Measurements from ENCODE around the gene EPB41L4B. TPM values are rescaled to one million over a fixed set of nuclear protein-coding genes. Genes with fewer than 3 reads are reported as not detected.
A peak's percentile ranks its signal among the peaks of the same experiment; 100 is the strongest.

EPB41L4B gene
- total and polyA plus RNA-seq, 2 of the 13 experiments (the other 11 are each of a cell fraction or from before 2014, with no cell fraction given) = 17.6 to 22.1 TPM

DNA sequence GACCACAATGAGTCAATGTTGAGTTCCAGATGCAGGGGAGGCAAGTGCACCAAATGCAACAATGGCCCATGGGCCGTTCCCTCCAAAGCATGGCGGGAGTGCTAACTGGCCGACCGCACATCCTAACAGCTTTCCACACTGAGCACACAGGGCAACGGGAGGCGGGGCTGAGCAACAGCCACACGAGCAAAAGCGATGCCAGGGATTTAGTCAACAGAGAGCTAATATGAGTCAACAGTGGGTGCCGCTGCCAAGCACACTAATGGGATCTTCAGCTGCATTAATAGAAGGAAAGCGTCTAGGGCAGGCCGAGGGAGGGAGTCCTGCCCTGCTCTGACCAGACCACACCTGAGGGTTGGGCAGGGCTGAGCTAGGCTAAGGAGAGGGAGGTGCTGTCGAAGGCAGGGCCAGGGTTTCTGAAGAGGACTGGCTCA lies 4.6 kb downstream of the EPB41L4B start (continued):
- TF ChIP-seq FOSL2 (CRISPR knock-in tag; IDR thresholded peaks at IDR 0.05) (peak; percentile 64), DZIP1 (CRISPR knock-in tag; IDR thresholded peaks at IDR 0.05) (no peak), TFE3 (CRISPR knock-in tag; IDR thresholded peaks at IDR 0.05) (no peak), ZNF615 (CRISPR knock-in tag; IDR thresholded peaks at IDR 0.05; ENCODE audit: borderline replicate concordance) (no peak), FOSL1 (CRISPR knock-in tag; IDR thresholded peaks at IDR 0.05; ENCODE audit: borderline replicate concordance) (no peak), ZNF816 (CRISPR knock-in tag; IDR thresholded peaks at IDR 0.05; ENCODE audit: borderline replicate concordance) (no peak), FIP1L1 (IDR thresholded peaks at IDR 0.05; ENCODE audit: borderline replicate concordance, insufficient read depth, low read depth, low read length) (no peak), HOXA7 (CRISPR knock-in tag; IDR thresholded peaks at IDR 0.05) (no peak), ZNF430 (CRISPR knock-in tag; IDR thresholded peaks at IDR 0.05) (no peak), LRRFIP1 (CRISPR knock-in tag; conservative IDR thresholded peaks at IDR 0.05) (no peak), MAFF (IDR thresholded peaks at IDR 0.05; ENCODE audit: low read depth, low read length) (no peak), SP5 (CRISPR knock-in tag; IDR thresholded peaks at IDR 0.05; ENCODE audit: borderline replicate concordance, low read depth) (0 out of 2 replicates have a peak, but pooled peaks have one; percentile 11), KDM5B (CRISPR knock-in tag; IDR thresholded peaks at IDR 0.05; ENCODE audit: borderline replicate concordance) (no peak), RORA (CRISPR knock-in tag; IDR thresholded peaks at IDR 0.05) (no peak), FLYWCH1 (CRISPR knock-in tag; IDR thresholded peaks at IDR 0.05) (no peak), RAD51 (IDR thresholded peaks at IDR 0.05; ENCODE audit: borderline replicate concordance) (no peak), TOE1 (CRISPR knock-in tag; IDR thresholded peaks at IDR 0.05) (no peak), ATM (IDR thresholded peaks at IDR 0.05; ENCODE audit: borderline replicate concordance) (no peak), PAWR (CRISPR knock-in tag; IDR thresholded peaks at IDR 0.05; ENCODE audit: borderline replicate concordance) (no peak), RFX3 (CRISPR knock-in tag; IDR thresholded peaks at IDR 0.05) (no peak), XBP1 (CRISPR knock-in tag; IDR thresholded peaks at IDR 0.05) (no peak)
- TF ChIP-seq, protein P1, sequence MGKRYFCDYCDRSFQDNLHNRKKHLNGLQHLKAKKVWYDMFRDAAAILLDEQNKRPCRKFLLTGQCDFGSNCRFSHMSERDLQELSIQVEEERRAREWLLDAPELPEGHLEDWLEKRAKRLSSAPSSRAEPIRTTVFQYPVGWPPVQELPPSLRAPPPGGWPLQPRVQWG (CRISPR knock-in tag; IDR thresholded peaks at IDR 0.05; ENCODE audit: borderline replicate concordance, low read depth) = no peak
- TF ChIP-seq, protein P2, sequence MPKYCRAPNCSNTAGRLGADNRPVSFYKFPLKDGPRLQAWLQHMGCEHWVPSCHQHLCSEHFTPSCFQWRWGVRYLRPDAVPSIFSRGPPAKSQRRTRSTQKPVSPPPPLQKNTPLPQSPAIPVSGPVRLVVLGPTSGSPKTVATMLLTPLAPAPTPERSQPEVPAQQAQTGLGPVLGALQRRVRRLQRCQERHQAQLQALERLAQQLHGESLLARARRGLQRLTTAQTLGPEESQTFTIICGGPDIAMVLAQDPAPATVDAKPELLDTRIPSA (CRISPR knock-in tag; IDR thresholded peaks at IDR 0.05; ENCODE audit: borderline replicate concordance) = no peak
- TF ChIP-seq, protein P3, sequence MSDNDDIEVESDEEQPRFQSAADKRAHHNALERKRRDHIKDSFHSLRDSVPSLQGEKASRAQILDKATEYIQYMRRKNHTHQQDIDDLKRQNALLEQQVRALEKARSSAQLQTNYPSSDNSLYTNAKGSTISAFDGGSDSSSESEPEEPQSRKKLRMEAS (IDR thresholded peaks at IDR 0.05) = 0 out of 2 replicates have a peak, but pooled peaks have one; percentile 32

Data from HepG2 (cell line).